Type B pancreatic cell (in vitro differentiated cells): ENCODE measurements around the gene FEM1A. TPM values are rescaled to one million over a fixed set of nuclear protein-coding genes. Genes with fewer than 3 reads are reported as not detected.
A peak's percentile ranks its signal among the peaks of the same experiment; 100 is the strongest.
"Not testable (repeated sequence)": the region's sequence is repeated elsewhere in the genome, so short reads cannot be mapped to it uniquely, and the experiment has no call there.

Experiments
- DNase-seq: peaks from one replicate; pipeline ENCODE4 v3.0.0; 2021; ENCODE audit warnings: mixed read lengths; ENCODE audit not compliant: unreplicated experiment; ENCODE audit errors: extremely low spot score
- H3K27ac Mint-ChIP-seq: 2 replicates; pipeline ENCODE4 v1.8.0; 2021; ENCODE audit warnings: mild to moderate bottlenecking, mixed read lengths
- H3K27me3 Mint-ChIP-seq: 2 replicates; pipeline ENCODE4 v1.8.0; 2021; ENCODE audit warnings: mixed read lengths
- H3K36me3 Mint-ChIP-seq: 2 replicates; pipeline ENCODE4 v1.8.0; 2021; ENCODE audit warnings: mixed read lengths
- H3K4me1 Mint-ChIP-seq: one replicate; pipeline ENCODE4 v1.8.0; 2021; ENCODE audit warnings: mixed read lengths; ENCODE audit not compliant: unreplicated experiment
- H3K4me3 Mint-ChIP-seq: 2 replicates; pipeline ENCODE4 v1.8.0; 2021; ENCODE audit warnings: mild to moderate bottlenecking, mixed read lengths
- H3K9me3 Mint-ChIP-seq: 2 replicates; pipeline ENCODE4 v1.8.0; 2021; ENCODE audit warnings: mixed read lengths
- total RNA-seq: library from RNA; stranded (reverse); gene quantifications from 2 replicates; pipeline ENCODE4 v1.2.1, GENCODE V29; 2021; ENCODE audit warnings: low replicate concordance
- TF ChIP-seq, protein P1 (sequence below): fragments of 200-600 bp; sonication (generic); conservative IDR thresholded peaks from 2 replicates; pipeline ENCODE4 v1.5.0; 2021; ENCODE audit warnings: antibody characterized with exemption, mild to moderate bottlenecking

FEM1A gene
- total RNA-seq, 1 donor from 2014 or later: 13.7 TPM

DNA sequence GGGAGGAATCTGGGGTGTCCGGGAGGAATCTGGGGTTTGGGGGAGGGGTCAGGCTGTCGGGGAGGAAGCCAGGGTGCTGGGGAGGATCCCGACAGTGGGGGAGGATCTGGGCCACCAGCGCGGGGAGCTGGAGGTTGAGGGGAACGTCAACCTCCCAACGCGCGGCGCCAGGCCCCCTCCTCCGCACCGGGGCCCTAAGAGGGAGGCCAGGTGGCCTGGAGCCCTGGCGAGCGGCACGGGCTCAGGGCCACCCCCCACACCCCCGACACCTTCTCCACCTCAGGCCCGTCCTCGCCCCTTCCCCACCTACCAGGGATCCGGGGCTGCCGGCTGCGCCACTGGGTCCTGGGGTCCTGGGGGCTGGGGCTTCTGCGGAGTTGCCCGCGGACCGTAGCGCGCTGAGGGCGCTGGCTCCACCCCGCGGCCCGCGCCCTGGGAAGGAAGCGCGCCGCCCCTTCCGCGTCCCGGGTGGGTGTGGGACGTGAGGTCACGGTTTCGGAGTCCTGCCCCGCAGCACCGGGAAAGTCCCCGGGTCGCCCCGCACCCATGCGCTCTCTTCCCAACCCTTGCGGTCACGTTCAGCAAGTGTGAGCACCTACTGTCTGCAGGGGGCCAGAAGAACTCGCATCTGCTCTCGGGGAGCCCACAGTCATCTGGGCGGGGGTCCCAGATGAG lies 39.9 kb downstream of the FEM1A start, which contains the start of gene TICAM1:
Gene TICAM1 (minus strand): TSS at position 409 of the 675 bp plus-strand sequence. CDS start 13,335 bp downstream, outside the sequence.
- H3K4me1 Mint-ChIP-seq: peaks cover 14% of the 10 kb centered on the region
- no peaks in the 10 kb centered on the region for H3K36me3 Mint-ChIP-seq
- peak within 1 kb of the TSS; percentile 91 for H3K27ac Mint-ChIP-seq
- no peaks in the 10 kb centered on the region for H3K9me3 Mint-ChIP-seq
- no peaks in the 10 kb centered on the region for H3K27me3 Mint-ChIP-seq
- peak; percentile 68 for DNase-seq
- TF ChIP-seq, protein P1, sequence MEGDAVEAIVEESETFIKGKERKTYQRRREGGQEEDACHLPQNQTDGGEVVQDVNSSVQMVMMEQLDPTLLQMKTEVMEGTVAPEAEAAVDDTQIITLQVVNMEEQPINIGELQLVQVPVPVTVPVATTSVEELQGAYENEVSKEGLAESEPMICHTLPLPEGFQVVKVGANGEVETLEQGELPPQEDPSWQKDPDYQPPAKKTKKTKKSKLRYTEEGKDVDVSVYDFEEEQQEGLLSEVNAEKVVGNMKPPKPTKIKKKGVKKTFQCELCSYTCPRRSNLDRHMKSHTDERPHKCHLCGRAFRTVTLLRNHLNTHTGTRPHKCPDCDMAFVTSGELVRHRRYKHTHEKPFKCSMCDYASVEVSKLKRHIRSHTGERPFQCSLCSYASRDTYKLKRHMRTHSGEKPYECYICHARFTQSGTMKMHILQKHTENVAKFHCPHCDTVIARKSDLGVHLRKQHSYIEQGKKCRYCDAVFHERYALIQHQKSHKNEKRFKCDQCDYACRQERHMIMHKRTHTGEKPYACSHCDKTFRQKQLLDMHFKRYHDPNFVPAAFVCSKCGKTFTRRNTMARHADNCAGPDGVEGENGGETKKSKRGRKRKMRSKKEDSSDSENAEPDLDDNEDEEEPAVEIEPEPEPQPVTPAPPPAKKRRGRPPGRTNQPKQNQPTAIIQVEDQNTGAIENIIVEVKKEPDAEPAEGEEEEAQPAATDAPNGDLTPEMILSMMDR: no peak
- peak within 1 kb of the TSS; percentile 90 for H3K4me3 Mint-ChIP-seq

DNA sequence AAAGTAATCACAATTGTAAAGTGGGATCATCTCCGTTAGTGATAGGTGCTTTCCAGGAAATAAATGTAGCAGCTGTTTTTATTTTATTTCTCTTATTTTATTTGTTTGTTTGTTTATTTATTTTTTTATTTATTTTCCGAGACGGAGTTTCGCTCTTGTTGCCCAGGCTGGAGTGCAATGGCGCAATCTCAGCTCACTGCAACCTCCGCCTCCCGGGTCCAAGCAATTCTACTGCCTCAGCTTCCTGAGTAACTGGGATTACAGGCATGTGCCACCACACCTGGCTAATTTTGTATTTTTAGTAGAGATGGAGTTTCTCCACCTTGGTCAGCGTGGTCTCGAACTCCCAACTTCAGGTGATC lies 40.4 kb downstream of the FEM1A start:
- H3K4me3 Mint-ChIP-seq: peak overlapping the region; percentile 90

DNA sequence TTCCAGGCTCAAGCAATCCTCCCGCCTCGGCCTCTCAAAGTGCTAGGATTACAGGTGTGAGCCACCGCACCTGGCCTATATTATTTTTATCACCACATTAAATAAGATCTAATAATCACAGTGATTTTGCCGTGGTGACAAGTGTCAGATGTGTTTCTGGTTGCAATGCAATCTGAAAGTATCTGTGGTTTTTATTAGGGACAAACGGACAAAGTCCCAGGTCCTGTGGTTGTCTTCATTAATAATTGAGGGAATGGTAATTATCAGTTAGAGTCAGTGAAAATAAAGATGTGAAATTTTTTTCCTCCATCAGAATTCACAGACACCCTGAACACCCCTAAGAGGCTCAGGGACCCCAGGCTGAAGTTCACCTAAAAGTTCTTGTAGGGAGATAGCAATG lies 41.2 kb downstream of the FEM1A start:
- Mint-ChIP-seq H3K27ac (peak overlapping the region; percentile 68), H3K27me3 (no peaks in the 10 kb centered on the region), H3K4me1 (peaks cover 14% of the 10 kb centered on the region), H3K9me3 (no peaks in the 10 kb centered on the region), H3K36me3 (peaks cover 5% of the 10 kb centered on the region), H3K4me3 (peak overlapping the region; percentile 76)
- no peak for DNase-seq
- TF ChIP-seq, protein P1: no peak

More for the DNA sequence above, 40.4 kb downstream of the FEM1A start:
- Mint-ChIP-seq H3K27ac (peak overlapping the region; percentile 84), H3K4me1 (peaks cover 14% of the 10 kb centered on the region)
- DNase-seq, H3K36me3 Mint-ChIP-seq, H3K27me3 Mint-ChIP-seq, H3K9me3 Mint-ChIP-seq: not testable (repeated sequence)

DNA sequence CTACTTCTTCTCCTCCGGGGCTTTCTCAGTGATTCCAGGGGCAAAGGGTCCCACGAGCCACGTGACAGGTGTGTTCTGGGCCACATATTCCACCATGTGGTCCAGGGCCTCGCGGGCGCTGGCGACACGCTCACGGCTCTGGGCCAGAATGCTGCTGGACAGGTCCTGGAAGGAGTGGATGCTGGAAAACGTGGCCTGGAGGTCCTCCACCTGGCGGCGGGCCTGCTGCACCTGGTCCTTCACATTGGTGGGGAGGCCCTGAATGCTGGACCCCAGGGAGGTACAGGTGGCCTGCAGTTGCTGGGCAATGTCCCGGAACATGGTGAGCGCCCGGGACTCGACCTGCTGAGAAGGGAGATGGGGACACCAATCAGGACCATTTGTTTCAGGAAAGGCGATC lies 47.7 kb downstream of the FEM1A start:
- no peak for DNase-seq
- TF ChIP-seq, protein P1: no peak
- H3K4me1 Mint-ChIP-seq: no peaks in the 10 kb centered on the region
- no peaks in the 10 kb centered on the region for H3K9me3 Mint-ChIP-seq
- no peaks in the 10 kb centered on the region for H3K27me3 Mint-ChIP-seq
- H3K27ac Mint-ChIP-seq: no peak overlapping the region
- H3K4me3 Mint-ChIP-seq: no peak overlapping the region
- H3K36me3 Mint-ChIP-seq: peaks cover 17% of the 10 kb centered on the region

DNA sequence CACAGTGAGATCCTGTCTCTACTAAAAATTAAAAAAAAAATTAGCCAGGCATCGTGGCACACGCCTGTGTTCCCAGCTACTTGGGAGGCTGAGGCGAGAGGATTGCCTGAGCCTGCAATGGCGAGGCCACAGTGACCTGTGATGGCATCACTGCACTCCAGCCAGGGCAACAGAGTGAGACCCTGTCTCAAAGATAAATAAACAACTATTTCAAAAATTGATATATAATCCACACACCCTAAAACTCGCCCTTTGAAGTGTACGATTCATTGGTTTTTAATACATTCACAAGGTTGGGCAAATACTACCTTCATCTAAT lies 52.1 kb downstream of the FEM1A start:
- Mint-ChIP-seq H3K36me3 (peaks cover 17% of the 10 kb centered on the region), H3K4me3 (no peak overlapping the region), H3K9me3 (no peaks in the 10 kb centered on the region), H3K4me1 (no peaks in the 10 kb centered on the region), H3K27me3 (no peaks in the 10 kb centered on the region), H3K27ac (no peak overlapping the region)
- DNase-seq: no peak
- TF ChIP-seq, protein P1: no peak

DNA sequence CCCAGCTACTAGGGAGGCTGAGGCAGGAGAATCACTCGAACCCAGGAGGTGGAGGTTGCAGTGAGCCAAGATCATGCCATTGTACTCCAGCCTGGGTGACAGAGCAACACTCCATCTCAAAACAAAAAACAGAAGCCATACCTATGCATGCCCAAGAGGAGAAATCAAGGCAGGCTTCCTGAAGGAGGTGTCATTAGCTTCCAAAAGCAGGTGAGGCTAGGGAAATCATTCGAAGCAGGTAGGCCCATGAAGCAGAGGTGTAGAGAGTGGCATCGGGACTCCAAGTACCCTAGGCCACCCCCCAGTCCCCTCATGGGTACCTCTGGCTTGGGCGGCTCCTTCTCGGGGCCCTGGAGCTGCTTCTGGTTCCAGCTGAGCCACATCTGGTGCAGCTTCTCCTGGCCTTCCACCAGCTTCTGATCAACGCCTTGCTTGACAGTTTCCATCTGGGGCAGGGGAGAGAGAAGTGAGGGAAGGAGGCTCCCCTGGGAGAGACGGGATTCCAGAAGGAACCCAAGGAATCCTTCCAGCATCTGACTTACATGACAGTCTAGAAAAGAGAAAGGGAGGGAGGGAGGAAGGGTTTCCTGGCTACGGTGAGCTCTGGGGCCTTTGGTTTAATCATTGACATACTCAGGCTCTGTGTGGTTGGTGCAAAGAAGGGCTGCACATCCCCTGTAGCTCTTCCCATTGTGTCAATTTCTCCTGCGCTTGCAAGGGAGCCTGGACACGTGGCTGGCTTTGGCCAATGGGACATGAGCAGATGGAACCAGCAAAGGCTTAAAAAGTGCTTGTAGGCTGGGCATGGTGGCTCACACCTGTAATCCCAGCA lies 53.0 kb downstream of the FEM1A start:
- Mint-ChIP-seq H3K9me3 (no peaks in the 10 kb centered on the region), H3K4me3 (peak overlapping the region; percentile 44), H3K27ac (no peak overlapping the region), H3K27me3 (no peaks in the 10 kb centered on the region), H3K4me1 (no peaks in the 10 kb centered on the region), H3K36me3 (peaks cover 17% of the 10 kb centered on the region)
- no peak for DNase-seq
- TF ChIP-seq, protein P1: no peak

DNA sequence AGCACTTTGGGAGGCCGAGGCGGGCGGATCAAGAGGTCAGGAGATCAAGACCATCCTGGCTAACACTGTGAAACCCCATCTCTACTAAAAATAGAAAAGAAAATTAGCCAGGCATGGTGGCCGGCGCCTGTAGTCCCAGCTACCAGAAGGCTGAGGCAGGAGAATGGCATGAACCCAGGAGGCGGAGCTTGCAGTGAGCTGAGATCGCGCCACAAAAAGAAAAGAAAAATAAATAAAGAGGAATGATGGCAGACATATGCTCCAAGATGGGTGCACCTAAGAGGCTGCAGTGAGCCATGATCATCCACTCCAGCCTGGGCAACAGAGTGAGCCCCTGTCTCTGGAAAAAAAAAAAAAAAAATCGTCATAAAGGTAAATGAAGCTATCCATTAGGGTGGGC lies 54.4 kb downstream of the FEM1A start:
- not testable (repeated sequence) for H3K9me3 Mint-ChIP-seq, H3K36me3 Mint-ChIP-seq, DNase-seq, H3K4me3 Mint-ChIP-seq, H3K4me1 Mint-ChIP-seq, H3K27me3 Mint-ChIP-seq, H3K27ac Mint-ChIP-seq
